OCI-LY1 (cell line): ENCODE data around the gene NRIP1.

Experiments
- H2AFZ ChIP-seq: fragments of 200-600 bp; sonication (generic), shearing (Covaris generic); 2 replicates; pipeline ENCODE4 v1.6.0; 2014; ENCODE audit warnings: antibody characterized with exemption, mild to moderate bottlenecking, low read length
- H3F3A ChIP-seq: fragments of 200-600 bp; sonication (generic), shearing (Covaris generic); 2 replicates; pipeline ENCODE4 v1.6.0; 2014; ENCODE audit warnings: mild to moderate bottlenecking, antibody characterized with exemption, low read length, moderate library complexity; ENCODE audit not compliant: insufficient read depth
- H3K27ac ChIP-seq: fragments of 200-600 bp; sonication (generic); 2 replicates; pipeline ENCODE4 v1.5.1; 2014; ENCODE audit warnings: low read length, mixed run types, mild to moderate bottlenecking, low read depth; ENCODE audit not compliant: poor library complexity, severe bottlenecking
- H3K27me3 ChIP-seq: fragments of 200-600 bp; sonication (generic); 2 replicates; pipeline ENCODE4 v1.6.0; 2014; ENCODE audit warnings: antibody characterized with exemption, mild to moderate bottlenecking, low read length, moderate library complexity; ENCODE audit not compliant: insufficient read depth
- H3K36me3 ChIP-seq: fragments of 200-600 bp; sonication (generic); 2 replicates; pipeline ENCODE4 v1.6.1; 2014; ENCODE audit warnings: mild to moderate bottlenecking, antibody characterized with exemption, low read length, moderate library complexity, mixed read lengths; ENCODE audit not compliant: insufficient read depth
- H3K4me1 ChIP-seq: fragments of 200-600 bp; sonication (generic); 2 replicates; pipeline ENCODE4 v1.5.1; 2014; ENCODE audit warnings: mild to moderate bottlenecking, low read length, moderate library complexity; ENCODE audit not compliant: insufficient read depth, severe bottlenecking
- H3K4me2 ChIP-seq: fragments of 200-600 bp; sonication (generic), shearing (Covaris generic); 2 replicates; pipeline ENCODE4 v1.6.1; 2014; ENCODE audit warnings: low read length
- H3K4me3 ChIP-seq: fragments of 200-600 bp; sonication (generic); 2 replicates; pipeline ENCODE4 v1.5.1; 2014; ENCODE audit warnings: low read length, low read depth, mild to moderate bottlenecking, mixed read lengths; ENCODE audit not compliant: poor library complexity, severe bottlenecking
- H3K79me2 ChIP-seq: fragments of 200-600 bp; shearing (Covaris generic); 2 replicates; pipeline ENCODE4 v1.6.1; 2016; ENCODE audit warnings: mixed run types, low read length, mixed read lengths; ENCODE audit not compliant: insufficient read depth
- H3K9ac ChIP-seq: fragments of 200-600 bp; sonication (generic), shearing (Covaris generic); 2 replicates; pipeline ENCODE4 v1.6.1; 2014; ENCODE audit warnings: mild to moderate bottlenecking, low read length, mixed read lengths
- H3K9me2 ChIP-seq: fragments of 200-600 bp; sonication (generic), shearing (Covaris generic); 2 replicates; pipeline ENCODE4 v1.6.1; 2014; ENCODE audit warnings: low read depth, mild to moderate bottlenecking, low read length, mixed read lengths
- H3K9me3 ChIP-seq: fragments of 200-600 bp; shearing (Covaris generic); 2 replicates; pipeline ENCODE4 v1.6.1; 2014; ENCODE audit warnings: low read length, mixed read lengths
- H4K20me1 ChIP-seq: fragments of 200-600 bp; sonication (generic), shearing (Covaris generic); 2 replicates; pipeline ENCODE4 v1.6.0; 2016; ENCODE audit warnings: mild to moderate bottlenecking, low read length; ENCODE audit not compliant: insufficient read depth
- EZH2 ChIP-seq: fragments of 200-600 bp; sonication (generic), shearing (Covaris generic); IDR thresholded peaks from 2 replicates; pipeline ENCODE4 v1.8.0; 2017; ENCODE audit warnings: borderline replicate concordance, mixed run types, mild to moderate bottlenecking, antibody characterized with exemption, low read length, moderate library complexity, mixed read lengths
- TF ChIP-seq, protein P1 (sequence below): fragments of 200-600 bp; sonication (generic), shearing (Covaris generic); IDR thresholded peaks from 2 replicates; pipeline ENCODE4 v1.5.1; 2017; ENCODE audit warnings: mild to moderate bottlenecking, antibody characterized with exemption, low read length, moderate library complexity, mixed read lengths

Gene NRIP1

DNA sequence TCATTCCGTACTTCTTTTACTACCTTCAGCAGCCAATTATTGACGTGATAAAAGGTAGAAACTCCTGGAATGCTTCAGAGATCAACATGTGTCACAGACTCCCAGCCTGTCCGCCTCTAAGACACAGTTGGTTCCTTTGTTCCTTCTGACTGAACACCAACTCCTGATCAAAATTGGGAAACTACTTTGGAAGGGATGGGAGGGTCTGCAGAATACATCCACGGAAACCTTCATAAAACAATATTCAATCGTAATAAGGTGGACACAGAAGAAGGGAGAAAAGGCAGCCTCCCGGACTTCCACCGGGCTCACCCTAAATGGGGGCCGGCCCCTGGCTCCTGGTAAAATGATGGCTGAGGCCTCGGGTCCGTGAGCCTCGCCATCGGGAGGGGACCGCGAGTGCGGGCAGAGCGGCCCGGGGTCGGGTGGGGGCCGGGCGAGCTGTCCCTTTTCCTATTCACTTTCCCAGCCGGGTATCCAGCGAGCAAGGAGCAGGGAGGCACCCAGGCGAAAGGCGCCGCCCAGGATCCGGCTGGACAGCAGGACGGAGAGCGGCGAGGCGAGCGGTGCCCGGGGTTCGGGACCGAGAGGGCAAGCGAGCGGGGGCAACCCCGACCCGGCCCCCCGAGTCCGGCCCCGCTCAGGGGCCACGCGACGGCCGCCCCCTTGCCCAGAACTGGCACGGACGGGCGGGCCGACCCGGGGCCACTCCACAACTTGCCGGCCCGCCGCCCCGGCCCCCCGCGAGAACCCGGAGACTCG, 805 bp downstream of the NRIP1 start:
- H3K27me3 ChIP-seq = 0 out of 2 replicates have a peak, but pooled peaks cover 6% of the 10 kb centered on the region
- H2AFZ ChIP-seq = no peak overlapping the region
- H4K20me1 ChIP-seq = no peaks in the 10 kb centered on the region
- no peak overlapping the region for H3K27ac ChIP-seq
- H3K9me3 ChIP-seq = no peaks in the 10 kb centered on the region
- no peaks in the 10 kb centered on the region for H3K79me2 ChIP-seq
- H3K4me3 ChIP-seq = peak overlapping the region; percentile 42
- H3K4me1 ChIP-seq = peaks cover 6% of the 10 kb centered on the region
- no peak overlapping the region; the same call in 1 of the 2 replicates for H3K4me2 ChIP-seq
- TF ChIP-seq, protein P1, sequence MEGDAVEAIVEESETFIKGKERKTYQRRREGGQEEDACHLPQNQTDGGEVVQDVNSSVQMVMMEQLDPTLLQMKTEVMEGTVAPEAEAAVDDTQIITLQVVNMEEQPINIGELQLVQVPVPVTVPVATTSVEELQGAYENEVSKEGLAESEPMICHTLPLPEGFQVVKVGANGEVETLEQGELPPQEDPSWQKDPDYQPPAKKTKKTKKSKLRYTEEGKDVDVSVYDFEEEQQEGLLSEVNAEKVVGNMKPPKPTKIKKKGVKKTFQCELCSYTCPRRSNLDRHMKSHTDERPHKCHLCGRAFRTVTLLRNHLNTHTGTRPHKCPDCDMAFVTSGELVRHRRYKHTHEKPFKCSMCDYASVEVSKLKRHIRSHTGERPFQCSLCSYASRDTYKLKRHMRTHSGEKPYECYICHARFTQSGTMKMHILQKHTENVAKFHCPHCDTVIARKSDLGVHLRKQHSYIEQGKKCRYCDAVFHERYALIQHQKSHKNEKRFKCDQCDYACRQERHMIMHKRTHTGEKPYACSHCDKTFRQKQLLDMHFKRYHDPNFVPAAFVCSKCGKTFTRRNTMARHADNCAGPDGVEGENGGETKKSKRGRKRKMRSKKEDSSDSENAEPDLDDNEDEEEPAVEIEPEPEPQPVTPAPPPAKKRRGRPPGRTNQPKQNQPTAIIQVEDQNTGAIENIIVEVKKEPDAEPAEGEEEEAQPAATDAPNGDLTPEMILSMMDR = no peak
- TF ChIP-seq EZH2 = no peak
- H3K9me2 ChIP-seq = no peaks in the 10 kb centered on the region
- H3K36me3 ChIP-seq = no peaks in the 10 kb centered on the region
- H3F3A ChIP-seq = no peaks in the 10 kb centered on the region
- H3K9ac ChIP-seq = no peak overlapping the region

DNA sequence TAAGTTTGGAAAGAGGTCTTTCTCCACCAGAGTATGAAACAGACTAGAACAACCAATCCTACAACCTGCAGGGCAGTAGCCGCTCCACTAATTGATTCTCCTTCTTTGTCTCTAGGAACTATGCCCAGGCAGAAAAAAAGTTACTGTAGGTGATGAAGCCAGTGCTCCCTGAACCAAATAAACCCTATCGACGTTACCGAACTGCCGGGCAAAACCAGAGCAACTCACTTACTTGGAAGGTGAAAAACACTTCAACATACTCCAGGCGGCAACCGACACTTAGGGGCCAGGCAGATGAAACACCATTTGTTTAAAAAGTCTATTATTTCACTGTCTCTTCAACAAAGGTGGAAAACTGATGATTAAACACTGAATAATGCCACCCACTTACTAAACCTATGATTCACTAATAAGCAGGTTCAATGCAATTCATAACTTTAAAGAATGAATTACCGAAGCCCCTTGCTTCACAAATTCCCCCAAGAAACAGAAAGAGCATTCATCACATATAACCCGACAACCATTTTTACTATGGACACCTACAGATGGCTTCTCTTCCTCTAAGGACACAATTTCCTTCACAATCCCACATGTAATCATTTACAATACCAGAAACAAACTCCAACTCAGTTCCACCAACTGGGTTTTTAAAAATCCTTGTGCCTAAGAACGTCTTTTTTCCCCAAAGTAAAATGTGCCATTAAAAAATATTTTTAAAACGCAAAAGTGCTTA, 1.6 kb downstream of the NRIP1 start:
- Histone ChIP-seq H3F3A (no peaks in the 10 kb centered on the region), H3K4me3 (no peak overlapping the region), H3K27ac (no peak overlapping the region), H3K9ac (no peak overlapping the region), H4K20me1 (no peaks in the 10 kb centered on the region), H2AFZ (no peak overlapping the region), H3K4me1 (peaks cover 6% of the 10 kb centered on the region), H3K4me2 (no peak overlapping the region), H3K9me3 (no peaks in the 10 kb centered on the region), H3K27me3 (0 out of 2 replicates have a peak, but pooled peaks cover 6% of the 10 kb centered on the region), H3K9me2 (no peaks in the 10 kb centered on the region), H3K36me3 (no peaks in the 10 kb centered on the region), H3K79me2 (no peaks in the 10 kb centered on the region)
- TF ChIP-seq, protein P1 = no peak
- no peak for TF ChIP-seq EZH2

DNA sequence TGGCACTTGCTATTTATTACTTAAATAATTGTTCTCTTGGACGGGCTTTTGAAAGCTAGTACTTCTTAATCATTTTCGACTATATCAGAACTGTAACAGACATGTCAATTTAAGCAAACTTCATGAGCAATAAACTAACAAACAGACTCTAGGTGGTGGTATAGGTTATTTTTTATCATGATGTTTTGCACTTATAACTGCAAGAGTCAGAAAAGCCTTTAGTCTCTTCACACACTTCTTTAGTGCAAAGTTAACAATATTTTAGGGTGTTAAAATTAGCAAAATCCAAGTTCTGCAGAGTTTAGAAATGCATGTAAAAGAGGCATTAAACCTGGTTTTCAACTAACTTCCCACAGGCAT, 2.2 kb downstream of the NRIP1 start:
- no peak for TF ChIP-seq EZH2
- TF ChIP-seq, protein P1 = no peak
- H3K4me3 ChIP-seq = no peak overlapping the region
- H3K9me3 ChIP-seq = no peaks in the 10 kb centered on the region
- H3F3A ChIP-seq = no peaks in the 10 kb centered on the region
- no peaks in the 10 kb centered on the region for H4K20me1 ChIP-seq
- no peaks in the 10 kb centered on the region for H3K36me3 ChIP-seq
- H3K27ac ChIP-seq = no peak overlapping the region
- no peaks in the 10 kb centered on the region for H3K79me2 ChIP-seq
- H3K9me2 ChIP-seq = no peaks in the 10 kb centered on the region
- 0 out of 2 replicates have a peak, but pooled peaks cover 6% of the 10 kb centered on the region for H3K27me3 ChIP-seq
- no peak overlapping the region for H3K4me2 ChIP-seq
- no peak overlapping the region for H2AFZ ChIP-seq
- H3K4me1 ChIP-seq = peaks cover 6% of the 10 kb centered on the region
- no peak overlapping the region for H3K9ac ChIP-seq
